GM21390 (cell line): ENCODE data around the gene WWOX.

ENCODE experiments used
- ATAC-seq: cut with Tn5 transposase; IDR thresholded peaks from one replicate; pipeline ENCODE4 v1.9.1; 2021; ENCODE audit not compliant: unreplicated experiment

Gene WWOX

GRCh38 chr16:78630102-78630501, 530.6 kb downstream of the WWOX start:
- ATAC-seq = no peak

- no peak for ATAC-seq
Observed at GRCh38 chr16:78633551-78633950, 534.1 kb downstream of the WWOX start.

GRCh38 chr16:78635807-78636206, 536.4 kb downstream of the WWOX start:
- no peak for ATAC-seq

GRCh38 chr16:78638371-78638770, 538.9 kb downstream of the WWOX start:
- no peak for ATAC-seq

GRCh38 chr16:78639775-78640174, 540.3 kb downstream of the WWOX start:
- ATAC-seq = peak; percentile 80

- no peak for ATAC-seq
Observed at GRCh38 chr16:78640886-78641285, 541.4 kb downstream of the WWOX start.

- ATAC-seq = no peak
Observed at GRCh38 chr16:78641433-78641832, 542.0 kb downstream of the WWOX start.

- ATAC-seq = no peak
Observed at GRCh38 chr16:78642621-78643285, 543.3 kb downstream of the WWOX start.

GRCh38 chr16:78645657-78646056, 546.2 kb downstream of the WWOX start:
- ATAC-seq = no peak

- no peak for ATAC-seq
Observed at GRCh38 chr16:78647019-78647418, 547.6 kb downstream of the WWOX start.

- ATAC-seq = no peak
Observed at GRCh38 chr16:78647491-78647890, 548.0 kb downstream of the WWOX start.

- ATAC-seq = no peak
Observed at GRCh38 chr16:78648517-78648916, 549.1 kb downstream of the WWOX start.

GRCh38 chr16:78650339-78651074, 551.1 kb downstream of the WWOX start:
- no peak for ATAC-seq

GRCh38 chr16:78654929-78655328, 555.5 kb downstream of the WWOX start:
- no peak for ATAC-seq

- ATAC-seq = no peak
Observed at GRCh38 chr16:78655331-78656113, 556.1 kb downstream of the WWOX start.

GRCh38 chr16:78656887-78657286, 557.4 kb downstream of the WWOX start:
- ATAC-seq = no peak

- no peak for ATAC-seq
Observed at GRCh38 chr16:78659216-78659615, 559.8 kb downstream of the WWOX start.

GRCh38 chr16:78659668-78660217, 560.3 kb downstream of the WWOX start:
- no peak for ATAC-seq

GRCh38 chr16:78660795-78661194, 561.3 kb downstream of the WWOX start:
- no peak for ATAC-seq

GRCh38 chr16:78663690-78664089, 564.2 kb downstream of the WWOX start:
- no peak for ATAC-seq
